SK-N-SH treated with all-trans-retinoic acid at 6 μM for 48 hours (cell line): ENCODE data around the gene SNPH.

ENCODE experiments used
- PATZ1 ChIP-seq: fragments of 250-450 bp; sonication (Bioruptor Pico); IDR thresholded peaks from 2 replicates; pipeline ENCODE4 v1.8.0; 2020; ENCODE audit warnings: mild to moderate bottlenecking, moderate library complexity, borderline replicate concordance
- PPARA ChIP-seq: fragments of 250-450 bp; sonication (Bioruptor Pico); IDR thresholded peaks from 2 replicates; pipeline ENCODE4 v1.5.0; 2020; ENCODE audit warnings: mild to moderate bottlenecking, borderline replicate concordance
- RARB ChIP-seq: fragments of 250-450 bp; sonication (Bioruptor Pico); IDR thresholded peaks from 2 replicates; pipeline ENCODE4 v1.8.0; 2021; ENCODE audit warnings: mild to moderate bottlenecking, moderate library complexity
- SNAI2 ChIP-seq: fragments of 250-450 bp; sonication (Bioruptor Pico); IDR thresholded peaks from 2 replicates; pipeline ENCODE4 v1.5.0; 2020; ENCODE audit warnings: mild to moderate bottlenecking, moderate library complexity
- TCF4 ChIP-seq: fragments of 250-450 bp; sonication (Bioruptor Pico); IDR thresholded peaks from 2 replicates; pipeline ENCODE4 v1.8.0; 2021; ENCODE audit warnings: mild to moderate bottlenecking, moderate library complexity, borderline replicate concordance
- TOX ChIP-seq: fragments of 250-450 bp; sonication (Bioruptor Pico); IDR thresholded peaks from 2 replicates; pipeline ENCODE4 v1.8.0; 2021; ENCODE audit warnings: mild to moderate bottlenecking, moderate library complexity, borderline replicate concordance
- TSHZ2 ChIP-seq: fragments of 250-450 bp; sonication (Bioruptor Pico); IDR thresholded peaks from 2 replicates; pipeline ENCODE4 v1.5.0; 2020; ENCODE audit warnings: mild to moderate bottlenecking, moderate library complexity
- ZC3H10 ChIP-seq: fragments of 250-450 bp; sonication (Bioruptor Pico); IDR thresholded peaks from 2 replicates; pipeline ENCODE4 v1.5.1; 2021; ENCODE audit warnings: mild to moderate bottlenecking, moderate library complexity
- ZFP30 ChIP-seq: fragments of 450-650 bp; formaldehyde crosslinking; IDR thresholded peaks from 2 replicates; pipeline ENCODE4 v1.5.0; 2022; ENCODE audit warnings: mild to moderate bottlenecking, moderate library complexity
- TF ChIP-seq, protein P1 (sequence below): fragments of 250-450 bp; sonication (Bioruptor Pico); IDR thresholded peaks from 2 replicates; pipeline ENCODE4 v1.5.1; 2020; ENCODE audit warnings: low read depth, mild to moderate bottlenecking, moderate library complexity

DNA sequence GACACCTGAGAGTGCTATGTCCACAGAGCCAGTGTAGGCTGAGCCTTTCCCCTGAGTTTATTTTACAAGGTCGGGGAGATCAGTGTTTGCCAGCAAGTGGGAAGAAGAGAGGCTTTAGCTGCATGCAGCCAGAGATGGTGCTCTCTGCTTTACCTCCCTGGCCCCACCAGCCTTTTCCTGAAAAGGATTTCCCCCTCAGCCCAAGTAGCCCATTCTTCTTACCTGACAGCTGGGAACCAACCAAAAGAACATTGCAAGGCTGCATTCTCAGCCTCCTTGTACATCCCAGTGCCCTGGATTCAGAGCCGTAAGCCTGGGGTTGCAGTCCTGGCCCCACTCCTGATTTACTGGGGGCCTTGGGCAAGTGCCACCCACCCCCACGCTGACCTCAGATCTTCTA is 16.9 kb downstream of the SNPH start:
- TF ChIP-seq, protein P1, sequence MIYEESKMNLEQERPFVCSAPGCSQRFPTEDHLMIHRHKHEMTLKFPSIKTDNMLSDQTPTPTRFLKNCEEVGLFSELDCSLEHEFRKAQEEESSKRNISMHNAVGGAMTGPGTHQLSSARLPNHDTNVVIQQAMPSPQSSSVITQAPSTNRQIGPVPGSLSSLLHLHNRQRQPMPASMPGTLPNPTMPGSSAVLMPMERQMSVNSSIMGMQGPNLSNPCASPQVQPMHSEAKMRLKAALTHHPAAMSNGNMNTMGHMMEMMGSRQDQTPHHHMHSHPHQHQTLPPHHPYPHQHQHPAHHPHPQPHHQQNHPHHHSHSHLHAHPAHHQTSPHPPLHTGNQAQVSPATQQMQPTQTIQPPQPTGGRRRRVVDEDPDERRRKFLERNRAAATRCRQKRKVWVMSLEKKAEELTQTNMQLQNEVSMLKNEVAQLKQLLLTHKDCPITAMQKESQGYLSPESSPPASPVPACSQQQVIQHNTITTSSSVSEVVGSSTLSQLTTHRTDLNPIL (CRISPR knock-in tag), result no peak
- TF ChIP-seq PATZ1 (no peak), SNAI2 (CRISPR knock-in tag) (no peak), TSHZ2 (CRISPR knock-in tag) (no peak), TCF4 (CRISPR knock-in tag) (no peak), ZC3H10 (CRISPR knock-in tag) (no peak), TOX (CRISPR knock-in tag) (no peak), PPARA (CRISPR knock-in tag) (no peak), ZFP30 (CRISPR knock-in tag) (no peak), RARB (CRISPR knock-in tag) (no peak)
